Measurements from ENCODE around the gene DCAF11. TPM values are rescaled to one million over a fixed set of nuclear protein-coding genes. Genes with fewer than 3 reads are reported as not detected.

Gene DCAF11
- total RNA-seq, 1 experiment from 2014 or later: 45.5 TPM

DNA sequence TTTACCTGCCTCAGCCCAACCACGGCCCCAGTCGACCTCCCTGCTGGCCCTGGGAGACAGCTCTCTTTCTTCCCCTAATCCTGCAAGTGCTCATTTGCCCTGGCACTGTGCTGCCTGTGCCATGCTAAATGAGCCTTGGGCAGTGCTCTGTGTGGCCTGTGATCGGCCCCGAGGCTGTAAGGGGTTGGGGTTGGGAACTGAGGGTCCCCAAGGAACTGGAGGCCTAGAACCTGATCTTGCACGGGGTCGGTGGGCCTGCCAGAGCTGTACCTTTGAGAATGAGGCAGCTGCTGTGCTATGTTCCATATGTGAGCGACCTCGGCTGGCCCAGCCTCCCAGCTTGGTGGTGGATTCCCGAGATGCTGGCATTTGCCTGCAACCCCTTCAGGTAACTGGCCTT, 35.5 kb downstream of the DCAF11 start:
- BruUV-seq (replicated peaks): no TSS peak
- ChIA-PET CTCF (no interaction called here), POLR2A (ENCODE audit: low non-redundant PET) (no interaction called here)
- no peak overlapping the region for H3K4me3 ChIP-seq (ENCODE audit: low read depth, low read length, poor library complexity, severe bottlenecking)
- H3K4me1 ChIP-seq (ENCODE audit: insufficient read depth, low read length, poor library complexity, severe bottlenecking): peaks cover 12% of the 10 kb centered on the region
- no peaks in the 10 kb centered on the region for H3K9me3 ChIP-seq (ENCODE audit: low read depth, low read length, poor library complexity, severe bottlenecking)
- no peaks in the 10 kb centered on the region for H3K27me3 ChIP-seq (replicated peaks; ENCODE audit: insufficient read depth, low read depth, low read length, poor library complexity)
- DNase-seq (ENCODE audit: low spot score): no peak
- intact Hi-C loops (cut with micrococcal nuclease; ENCODE audit: unreplicated experiment): no loop called here
- H3K27ac ChIP-seq (ENCODE audit: low read depth, low read length, poor library complexity, severe bottlenecking): no peak overlapping the region
- TF ChIP-seq, protein P1, sequence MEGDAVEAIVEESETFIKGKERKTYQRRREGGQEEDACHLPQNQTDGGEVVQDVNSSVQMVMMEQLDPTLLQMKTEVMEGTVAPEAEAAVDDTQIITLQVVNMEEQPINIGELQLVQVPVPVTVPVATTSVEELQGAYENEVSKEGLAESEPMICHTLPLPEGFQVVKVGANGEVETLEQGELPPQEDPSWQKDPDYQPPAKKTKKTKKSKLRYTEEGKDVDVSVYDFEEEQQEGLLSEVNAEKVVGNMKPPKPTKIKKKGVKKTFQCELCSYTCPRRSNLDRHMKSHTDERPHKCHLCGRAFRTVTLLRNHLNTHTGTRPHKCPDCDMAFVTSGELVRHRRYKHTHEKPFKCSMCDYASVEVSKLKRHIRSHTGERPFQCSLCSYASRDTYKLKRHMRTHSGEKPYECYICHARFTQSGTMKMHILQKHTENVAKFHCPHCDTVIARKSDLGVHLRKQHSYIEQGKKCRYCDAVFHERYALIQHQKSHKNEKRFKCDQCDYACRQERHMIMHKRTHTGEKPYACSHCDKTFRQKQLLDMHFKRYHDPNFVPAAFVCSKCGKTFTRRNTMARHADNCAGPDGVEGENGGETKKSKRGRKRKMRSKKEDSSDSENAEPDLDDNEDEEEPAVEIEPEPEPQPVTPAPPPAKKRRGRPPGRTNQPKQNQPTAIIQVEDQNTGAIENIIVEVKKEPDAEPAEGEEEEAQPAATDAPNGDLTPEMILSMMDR (conservative IDR thresholded peaks at IDR 0.05; ENCODE audit: low read depth, low read length): no peak
- TF ChIP-seq EZH2 (IDR thresholded peaks at IDR 0.05; ENCODE audit: borderline replicate concordance, low read depth, low read length, poor library complexity, severe bottlenecking): no peak
- H3K36me3 ChIP-seq (ENCODE audit: insufficient read depth, low read length, poor library complexity, severe bottlenecking): peaks cover 43% of the 10 kb centered on the region

DNA sequence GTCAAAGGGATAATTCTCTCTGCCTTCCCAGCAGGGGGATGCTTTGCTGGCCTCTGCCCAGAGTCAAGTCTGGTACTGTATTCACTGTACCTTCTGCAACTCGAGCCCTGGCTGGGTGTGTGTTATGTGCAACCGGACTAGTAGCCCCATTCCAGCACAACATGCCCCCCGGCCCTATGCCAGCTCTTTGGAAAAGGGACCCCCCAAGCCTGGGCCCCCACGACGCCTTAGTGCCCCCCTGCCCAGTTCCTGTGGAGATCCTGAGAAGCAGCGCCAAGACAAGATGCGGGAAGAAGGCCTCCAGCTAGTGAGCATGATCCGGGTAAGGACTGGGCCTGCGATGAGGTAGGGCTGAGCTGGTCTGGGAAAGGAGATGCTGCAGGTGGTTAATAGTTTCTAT, 36.0 kb downstream of the DCAF11 start:
- TF ChIP-seq, protein P1 (conservative IDR thresholded peaks at IDR 0.05; ENCODE audit: low read depth, low read length): no peak
- TF ChIP-seq EZH2 (IDR thresholded peaks at IDR 0.05; ENCODE audit: borderline replicate concordance, low read depth, low read length, poor library complexity, severe bottlenecking): no peak
- intact Hi-C loops (cut with micrococcal nuclease; ENCODE audit: unreplicated experiment): no loop called here
- Histone ChIP-seq H3K27ac (ENCODE audit: low read depth, low read length, poor library complexity, severe bottlenecking) (no peak overlapping the region), H3K9me3 (ENCODE audit: low read depth, low read length, poor library complexity, severe bottlenecking) (no peaks in the 10 kb centered on the region), H3K36me3 (ENCODE audit: insufficient read depth, low read length, poor library complexity, severe bottlenecking) (peaks cover 48% of the 10 kb centered on the region), H3K4me1 (ENCODE audit: insufficient read depth, low read length, poor library complexity, severe bottlenecking) (peaks cover 8% of the 10 kb centered on the region), H3K27me3 (replicated peaks; ENCODE audit: insufficient read depth, low read depth, low read length, poor library complexity) (no peaks in the 10 kb centered on the region), H3K4me3 (ENCODE audit: low read depth, low read length, poor library complexity, severe bottlenecking) (no peak overlapping the region)
- ChIA-PET CTCF (no interaction called here), POLR2A (ENCODE audit: low non-redundant PET) (no interaction called here)
- no TSS peak for BruUV-seq (replicated peaks)
- DNase-seq (ENCODE audit: low spot score): no peak

DNA sequence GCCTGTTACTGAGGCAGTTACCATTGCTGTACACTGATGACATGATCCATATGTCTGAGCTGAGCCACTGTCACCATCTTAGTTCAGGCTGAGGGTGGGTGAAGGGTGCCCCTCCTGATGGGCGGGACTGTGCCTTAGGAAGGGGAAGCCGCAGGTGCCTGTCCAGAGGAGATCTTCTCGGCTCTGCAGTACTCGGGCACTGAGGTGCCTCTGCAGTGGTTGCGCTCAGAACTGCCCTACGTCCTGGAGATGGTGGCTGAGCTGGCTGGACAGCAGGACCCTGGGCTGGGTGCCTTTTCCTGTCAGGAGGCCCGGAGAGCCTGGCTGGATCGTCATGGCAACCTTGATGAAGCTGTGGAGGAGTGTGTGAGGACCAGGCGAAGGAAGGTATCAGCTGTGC, 36.4 kb downstream of the DCAF11 start:
- no peak overlapping the region for H3K27ac ChIP-seq (ENCODE audit: low read depth, low read length, poor library complexity, severe bottlenecking)
- POLR2A ChIA-PET (ENCODE audit: low non-redundant PET): no interaction called here
- no peaks in the 10 kb centered on the region for H3K9me3 ChIP-seq (ENCODE audit: low read depth, low read length, poor library complexity, severe bottlenecking)
- no peaks in the 10 kb centered on the region for H3K27me3 ChIP-seq (replicated peaks; ENCODE audit: insufficient read depth, low read depth, low read length, poor library complexity)
- CTCF ChIA-PET: no interaction called here
- no peak for DNase-seq (ENCODE audit: low spot score)
- peaks cover 5% of the 10 kb centered on the region for H3K4me1 ChIP-seq (ENCODE audit: insufficient read depth, low read length, poor library complexity, severe bottlenecking)
- no peak overlapping the region for H3K4me3 ChIP-seq (ENCODE audit: low read depth, low read length, poor library complexity, severe bottlenecking)
- TF ChIP-seq EZH2 (IDR thresholded peaks at IDR 0.05; ENCODE audit: borderline replicate concordance, low read depth, low read length, poor library complexity, severe bottlenecking): no peak
- BruUV-seq (replicated peaks): no TSS peak
- intact Hi-C loops (cut with micrococcal nuclease; ENCODE audit: unreplicated experiment): no loop called here
- peaks cover 52% of the 10 kb centered on the region for H3K36me3 ChIP-seq (ENCODE audit: insufficient read depth, low read length, poor library complexity, severe bottlenecking)

DNA sequence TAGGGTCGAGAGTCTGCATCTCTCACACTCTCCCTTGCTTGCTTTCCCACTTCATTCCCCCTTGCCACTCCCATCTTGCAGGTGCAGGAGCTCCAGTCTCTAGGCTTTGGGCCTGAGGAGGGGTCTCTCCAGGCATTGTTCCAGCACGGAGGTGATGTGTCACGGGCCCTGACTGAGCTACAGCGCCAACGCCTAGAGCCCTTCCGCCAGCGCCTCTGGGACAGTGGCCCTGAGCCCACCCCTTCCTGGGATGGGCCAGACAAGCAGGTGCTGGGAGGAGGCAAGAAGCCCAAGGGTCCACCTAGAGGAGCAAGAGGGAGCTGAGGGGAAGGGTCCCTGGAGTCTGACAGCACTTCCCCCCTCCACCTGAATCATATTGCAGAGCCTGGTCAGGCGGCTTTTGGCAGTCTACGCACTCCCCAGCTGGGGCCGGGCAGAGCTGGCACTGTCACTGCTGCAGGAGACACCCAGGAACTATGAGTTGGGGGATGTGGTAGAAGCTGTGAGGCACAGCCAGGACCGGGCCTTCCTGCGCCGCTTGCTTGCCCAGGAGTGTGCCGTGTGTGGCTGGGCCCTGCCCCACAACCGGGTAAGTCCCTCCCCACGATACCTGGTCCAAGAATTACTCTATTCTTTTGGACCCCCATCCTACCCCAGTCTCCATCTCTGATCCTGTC, 37.0 kb downstream of the DCAF11 start:
- H3K4me3 ChIP-seq (ENCODE audit: low read depth, low read length, poor library complexity, severe bottlenecking): no peak overlapping the region
- no TSS peak for BruUV-seq (replicated peaks)
- H3K36me3 ChIP-seq (ENCODE audit: insufficient read depth, low read length, poor library complexity, severe bottlenecking): peaks cover 55% of the 10 kb centered on the region
- H3K4me1 ChIP-seq (ENCODE audit: insufficient read depth, low read length, poor library complexity, severe bottlenecking): peaks cover 5% of the 10 kb centered on the region
- no peaks in the 10 kb centered on the region for H3K9me3 ChIP-seq (ENCODE audit: low read depth, low read length, poor library complexity, severe bottlenecking)
- intact Hi-C loops (cut with micrococcal nuclease; ENCODE audit: unreplicated experiment): no loop called here
- no peak for TF ChIP-seq EZH2 (IDR thresholded peaks at IDR 0.05; ENCODE audit: borderline replicate concordance, low read depth, low read length, poor library complexity, severe bottlenecking)
- ChIA-PET CTCF (no interaction called here), POLR2A (ENCODE audit: low non-redundant PET) (no interaction called here)
- H3K27ac ChIP-seq (ENCODE audit: low read depth, low read length, poor library complexity, severe bottlenecking): no peak overlapping the region
- no peak for DNase-seq (ENCODE audit: low spot score)
- H3K27me3 ChIP-seq (replicated peaks; ENCODE audit: insufficient read depth, low read depth, low read length, poor library complexity): no peaks in the 10 kb centered on the region
